Hepatocyte (in vitro differentiated cells): ENCODE data around the gene ROBO4. TPM values are rescaled to one million over a fixed set of nuclear protein-coding genes. Genes with fewer than 3 reads are reported as not detected.

Experiments
- DNase-seq: peaks from one replicate; pipeline ENCODE4 v3.0.0-alpha.2; 2016; ENCODE audit warnings: low spot score
- H2AFZ ChIP-seq: fragments of 200-600 bp; sonication (generic); 2 replicates; pipeline ENCODE4 v1.6.0; 2016; ENCODE audit warnings: antibody characterized with exemption, mild to moderate bottlenecking
- H3K27ac ChIP-seq: fragments of 200-600 bp; sonication (generic); 2 replicates; pipeline ENCODE4 v1.5.1; 2016; ENCODE audit warnings: mild to moderate bottlenecking
- H3K27me3 ChIP-seq: fragments of 200-600 bp; sonication (generic); 2 replicates; pipeline ENCODE4 v1.6.1; 2016
- H3K36me3 ChIP-seq: fragments of 200-600 bp; sonication (generic); replicated peaks from 2 replicates; pipeline ENCODE4 v1.5.1; 2016; ENCODE audit warnings: low read depth; ENCODE audit not compliant: insufficient read depth
- H3K4me1 ChIP-seq: fragments of 200-600 bp; sonication (generic); 2 replicates; pipeline ENCODE4 v1.5.1; 2016; ENCODE audit warnings: mild to moderate bottlenecking, moderate library complexity; ENCODE audit not compliant: insufficient read depth
- H3K4me2 ChIP-seq: fragments of 200-600 bp; sonication (generic); 2 replicates; pipeline ENCODE4 v1.6.0; 2016
- H3K4me3 ChIP-seq: fragments of 200-600 bp; sonication (generic); 2 replicates; pipeline ENCODE4 v1.5.1; 2016; ENCODE audit warnings: mild to moderate bottlenecking
- H3K79me2 ChIP-seq: fragments of 200-600 bp; sonication (generic); 2 replicates; pipeline ENCODE4 v1.6.0; 2017; ENCODE audit warnings: mild to moderate bottlenecking
- H3K9me2 ChIP-seq: fragments of 200-600 bp; sonication (generic); replicated peaks from 2 replicates; pipeline ENCODE4 v1.6.0; 2017; ENCODE audit warnings: mild to moderate bottlenecking; ENCODE audit not compliant: insufficient read depth
- H3K9me3 ChIP-seq: fragments of 200-600 bp; sonication (generic); 2 replicates; pipeline ENCODE4 v1.5.1; 2016; ENCODE audit warnings: low read depth, mild to moderate bottlenecking
- H4K20me1 ChIP-seq: fragments of 200-600 bp; sonication (generic); 2 replicates; pipeline ENCODE4 v1.6.0; 2016; ENCODE audit warnings: mild to moderate bottlenecking; ENCODE audit not compliant: insufficient read depth, poor library complexity, severe bottlenecking
- EZH2 ChIP-seq: fragments of 200-600 bp; sonication (generic); IDR thresholded peaks from 2 replicates; pipeline ENCODE4 v1.6.1; 2016; ENCODE audit warnings: antibody characterized with exemption, mild to moderate bottlenecking, borderline replicate concordance
- EZH2phosphoT487 ChIP-seq: fragments of 200-600 bp; sonication (generic); IDR thresholded peaks from one replicate; pipeline ENCODE4 v1.6.1; 2018; ENCODE audit warnings: antibody characterized with exemption, mild to moderate bottlenecking, low read depth, moderate library complexity; ENCODE audit not compliant: unreplicated experiment, severe bottlenecking
- WGBS: methylation state at CpG from one replicate; pipeline ENCODE4 v1.1.6; 2016; ENCODE audit warnings: low lambda C conversion rate; ENCODE audit errors: missing lambda C conversion rate; 5-methylcytosine and 5-hydroxymethylcytosine counted together
- polyA plus RNA-seq: library from polyadenylated mRNA; unstranded; fragments of >200 nt; fragmentation: Nextera tagmentation; extraction: Ambion mirVana; gene quantifications from 2 replicates; pipeline ENCODE4 v1.2.1, GENCODE V29; 2016
- total RNA-seq: library from RNA; depleted of rRNA; stranded (reverse); fragments of >200 nt; gene quantifications from 2 replicates; pipeline ENCODE4 v1.2.3, GENCODE V29; 2014
- TF ChIP-seq, protein P1 (sequence below): fragments of 200-600 bp; sonication (generic); IDR thresholded peaks from 2 replicates; pipeline ENCODE4 v1.5.1; 2016; ENCODE audit warnings: antibody characterized with exemption, mild to moderate bottlenecking; ENCODE audit not compliant: poor library complexity

The ROBO4 gene
- total and polyA plus RNA-seq, 2 experiments from 2014 or later = 0.28 to 2.0 TPM

- DNase-seq = no peak
- Histone ChIP-seq H3K4me3 (no peak overlapping the region), H3K9me3 (no peaks in the 10 kb centered on the region), H3K4me1 (no peaks in the 10 kb centered on the region), H3K27me3 (peaks cover 51% of the 10 kb centered on the region), H3K27ac (no peak overlapping the region), H2AFZ (no peak overlapping the region), H3K36me3 (no peaks in the 10 kb centered on the region), H3K9me2 (no peaks in the 10 kb centered on the region), H3K4me2 (no peak overlapping the region), H3K79me2 (no peaks in the 10 kb centered on the region), H4K20me1 (no peaks in the 10 kb centered on the region)
- 92% methylated on average over 7 of the region's 7 CpGs for WGBS
- no peak for TF ChIP-seq EZH2
- TF ChIP-seq, protein P1, sequence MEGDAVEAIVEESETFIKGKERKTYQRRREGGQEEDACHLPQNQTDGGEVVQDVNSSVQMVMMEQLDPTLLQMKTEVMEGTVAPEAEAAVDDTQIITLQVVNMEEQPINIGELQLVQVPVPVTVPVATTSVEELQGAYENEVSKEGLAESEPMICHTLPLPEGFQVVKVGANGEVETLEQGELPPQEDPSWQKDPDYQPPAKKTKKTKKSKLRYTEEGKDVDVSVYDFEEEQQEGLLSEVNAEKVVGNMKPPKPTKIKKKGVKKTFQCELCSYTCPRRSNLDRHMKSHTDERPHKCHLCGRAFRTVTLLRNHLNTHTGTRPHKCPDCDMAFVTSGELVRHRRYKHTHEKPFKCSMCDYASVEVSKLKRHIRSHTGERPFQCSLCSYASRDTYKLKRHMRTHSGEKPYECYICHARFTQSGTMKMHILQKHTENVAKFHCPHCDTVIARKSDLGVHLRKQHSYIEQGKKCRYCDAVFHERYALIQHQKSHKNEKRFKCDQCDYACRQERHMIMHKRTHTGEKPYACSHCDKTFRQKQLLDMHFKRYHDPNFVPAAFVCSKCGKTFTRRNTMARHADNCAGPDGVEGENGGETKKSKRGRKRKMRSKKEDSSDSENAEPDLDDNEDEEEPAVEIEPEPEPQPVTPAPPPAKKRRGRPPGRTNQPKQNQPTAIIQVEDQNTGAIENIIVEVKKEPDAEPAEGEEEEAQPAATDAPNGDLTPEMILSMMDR = no peak
- no peak for TF ChIP-seq EZH2phosphoT487
Observed at GRCh38 chr11:124874571-124875255, 23.0 kb downstream of the ROBO4 start.

DNA sequence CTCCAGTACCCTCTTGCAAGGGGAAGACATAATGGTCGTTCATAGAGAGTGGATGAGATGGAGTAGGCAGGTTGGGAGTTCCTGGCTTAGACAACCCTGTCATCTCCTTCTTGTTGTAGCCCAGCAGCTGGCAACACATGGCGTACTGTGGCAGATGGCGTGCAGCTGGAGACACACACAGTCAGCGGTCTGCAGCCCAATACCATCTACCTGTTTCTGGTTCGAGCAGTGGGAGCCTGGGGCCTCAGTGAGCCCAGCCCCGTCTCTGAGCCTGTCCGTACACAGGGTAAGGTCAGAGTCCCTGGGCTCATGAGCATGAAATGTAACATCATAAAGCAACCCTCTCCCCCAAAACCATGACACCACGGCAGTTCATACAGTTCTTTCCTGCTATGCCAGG, 23.7 kb downstream of the ROBO4 start:
- Histone ChIP-seq H4K20me1 (no peaks in the 10 kb centered on the region), H3K27ac (no peak overlapping the region), H3K4me3 (no peak overlapping the region), H3K4me1 (no peaks in the 10 kb centered on the region), H3K4me2 (no peak overlapping the region), H2AFZ (no peak overlapping the region), H3K9me3 (no peaks in the 10 kb centered on the region), H3K9me2 (no peaks in the 10 kb centered on the region), H3K27me3 (peaks cover 58% of the 10 kb centered on the region), H3K79me2 (no peaks in the 10 kb centered on the region), H3K36me3 (no peaks in the 10 kb centered on the region)
- DNase-seq = no peak
- 84% methylated on average over 8 of the region's 8 CpGs for WGBS
- TF ChIP-seq EZH2phosphoT487 (no peak), EZH2 (no peak)
- TF ChIP-seq, protein P1 = no peak

- Histone ChIP-seq H3K36me3 (no peaks in the 10 kb centered on the region), H3K9me2 (no peaks in the 10 kb centered on the region), H3K4me3 (no peak overlapping the region), H3K27ac (no peak overlapping the region), H3K27me3 (peaks cover 71% of the 10 kb centered on the region), H3K79me2 (no peaks in the 10 kb centered on the region), H3K4me1 (no peaks in the 10 kb centered on the region), H4K20me1 (no peaks in the 10 kb centered on the region), H3K9me3 (no peaks in the 10 kb centered on the region), H3K4me2 (no peak overlapping the region), H2AFZ (no peak overlapping the region)
- WGBS = 38% methylated on average over 9 of the region's 9 CpGs
- TF ChIP-seq EZH2phosphoT487 = no peak
- TF ChIP-seq EZH2 = no peak
- TF ChIP-seq, protein P1 = no peak
- no peak for DNase-seq
Observed at GRCh38 chr11:124872741-124873140, 24.9 kb downstream of the ROBO4 start.

- Histone ChIP-seq H3K9me3 (no peaks in the 10 kb centered on the region), H4K20me1 (no peaks in the 10 kb centered on the region), H3K4me1 (no peaks in the 10 kb centered on the region), H3K4me3 (no peak overlapping the region), H3K79me2 (no peaks in the 10 kb centered on the region), H3K27ac (no peak overlapping the region), H3K9me2 (no peaks in the 10 kb centered on the region), H3K27me3 (peaks cover 75% of the 10 kb centered on the region), H2AFZ (no peak overlapping the region), H3K4me2 (no peak overlapping the region), H3K36me3 (no peaks in the 10 kb centered on the region)
- WGBS = 78% methylated on average over 8 of the region's 8 CpGs
- no peak for DNase-seq
- TF ChIP-seq EZH2phosphoT487 (no peak), EZH2 (no peak)
- TF ChIP-seq, protein P1 = no peak
Observed at GRCh38 chr11:124872280-124872679, 25.4 kb downstream of the ROBO4 start.
